HEK293 (cell line): Measurements from ENCODE around the gene NPY4R.
"Not testable (repeated sequence)": the region's sequence is repeated elsewhere in the genome, so short reads cannot be mapped to it uniquely, and the experiment has no call there.

ENCODE experiments used
- GFI1B ChIP-seq: fragments of 450-650 bp; formaldehyde crosslinking; IDR thresholded peaks from 2 replicates; pipeline ENCODE4 v1.5.1; 2016; ENCODE audit warnings: missing biosample characterization, missing genetic modification characterization
- ZNF585B ChIP-seq: fragments of 450-650 bp; formaldehyde crosslinking; IDR thresholded peaks from 2 replicates; pipeline ENCODE4 v1.5.1; 2016; ENCODE audit warnings: missing biosample characterization, missing genetic modification characterization
- ZNF785 ChIP-seq: fragments of 450-650 bp; formaldehyde crosslinking; IDR thresholded peaks from 2 replicates; pipeline ENCODE4 v1.5.1; 2016; ENCODE audit warnings: missing biosample characterization, missing genetic modification characterization

- TF ChIP-seq GFI1B; ZNF785 (tag by site-specific recombination); ZNF585B: not testable (repeated sequence)
Measured at GRCh38 chr10:46490285-46490684, 24.5 kb upstream of the NPY4R start.
